OCI-LY7 (cell line): ENCODE measurements around the gene AGK. TPM values are rescaled to one million over a fixed set of nuclear protein-coding genes. Genes with fewer than 3 reads are reported as not detected.

ENCODE experiments used
- BruUV-seq: library from RNA; stranded (reverse); fragments of 400-500 nt; replicated peaks from 2 replicates; lab custom pipeline; 2021; lab: Mats Ljungman, UMichigan
- CTCF ChIA-PET: fragments of 300-600 bp; sonication (Branson Sonifier 250); formaldehyde crosslinking; loops from one replicate; lab custom pipeline; 2022; ENCODE audit warnings: antibody characterized with exemption; ENCODE audit not compliant: unreplicated experiment; lab: Charles Lee
- POLR2A ChIA-PET: fragments of 300-600 bp; sonication (Branson Sonifier 250); formaldehyde crosslinking; loops from one replicate; lab custom pipeline; 2022; ENCODE audit warnings: antibody characterized with exemption; lab: Charles Lee
- DNase-seq: peaks from one replicate; pipeline ENCODE4 v3.0.0-alpha.2; 2015; ENCODE audit warnings: low spot score
- H2AFZ ChIP-seq: fragments of 200-600 bp; sonication (generic), shearing (Covaris generic); 2 replicates; pipeline ENCODE4 v1.6.1; 2014; ENCODE audit warnings: mild to moderate bottlenecking, antibody characterized with exemption, low read length, moderate library complexity
- H3K27ac ChIP-seq: fragments of 200-600 bp; sonication (generic); 2 replicates; pipeline ENCODE4 v1.5.1; 2014; ENCODE audit warnings: mixed run types, low read depth, mild to moderate bottlenecking, moderate library complexity, low read length, inconsistent platforms; ENCODE audit not compliant: poor library complexity, severe bottlenecking
- H3K36me3 ChIP-seq: fragments of 200-600 bp; sonication (generic); 2 replicates; pipeline ENCODE4 v1.6.1; 2014; ENCODE audit warnings: mild to moderate bottlenecking, antibody characterized with exemption, low read length, moderate library complexity, mixed read lengths; ENCODE audit not compliant: insufficient read depth
- H3K4me1 ChIP-seq: fragments of 200-600 bp; sonication (generic); 2 replicates; pipeline ENCODE4 v1.5.1; 2014; ENCODE audit warnings: mild to moderate bottlenecking, low read length; ENCODE audit not compliant: insufficient read depth, poor library complexity, severe bottlenecking
- H3K4me2 ChIP-seq: fragments of 200-600 bp; sonication (generic); 2 replicates; pipeline ENCODE4 v1.6.1; 2014; ENCODE audit warnings: mild to moderate bottlenecking, low read length
- H3K4me3 ChIP-seq: fragments of 200-600 bp; sonication (generic); 2 replicates; pipeline ENCODE4 v1.5.1; 2014; ENCODE audit warnings: mild to moderate bottlenecking, low read depth, low read length; ENCODE audit not compliant: poor library complexity, severe bottlenecking
- H3K79me2 ChIP-seq: fragments of 200-600 bp; sonication (generic); 2 replicates; pipeline ENCODE4 v1.6.1; 2016; ENCODE audit warnings: low read depth, mild to moderate bottlenecking, low read length, moderate library complexity, mixed read lengths; ENCODE audit not compliant: insufficient read depth
- H3K9me2 ChIP-seq: fragments of 200-600 bp; sonication (generic); 2 replicates; pipeline ENCODE4 v1.6.1; 2016; ENCODE audit warnings: mild to moderate bottlenecking, low read length, mixed read lengths; ENCODE audit not compliant: insufficient read depth
- H3K9me3 ChIP-seq: fragments of 200-600 bp; sonication (generic); 2 replicates; pipeline ENCODE4 v1.6.1; 2014; ENCODE audit warnings: mild to moderate bottlenecking, mixed run types, low read length, mixed read lengths
- H4K20me1 ChIP-seq: fragments of 200-600 bp; sonication (generic); 2 replicates; pipeline ENCODE4 v1.6.1; 2014; ENCODE audit warnings: mild to moderate bottlenecking, antibody characterized with exemption, low read length, moderate library complexity, mixed read lengths; ENCODE audit not compliant: insufficient read depth
- CTCF ChIP-seq: fragments of 200-600 bp; sonication (generic); conservative IDR thresholded peaks from 2 replicates; pipeline ENCODE4 v1.5.1; 2014; ENCODE audit warnings: mild to moderate bottlenecking, antibody characterized with exemption, low read length, moderate library complexity, mixed read lengths
- EZH2phosphoT487 ChIP-seq: fragments of 200-600 bp; sonication (generic); IDR thresholded peaks from 2 replicates; pipeline ENCODE4 v1.6.1; 2018; ENCODE audit warnings: low read depth, borderline replicate concordance, mild to moderate bottlenecking, mixed run types, antibody characterized with exemption, low read length, moderate library complexity, mixed read lengths
- intact Hi-C: fragments of 100-400 bp; cut with micrococcal nuclease; formaldehyde crosslinking; loops from one replicate; pipeline ENCODE4 v1.10.0; 2022; ENCODE audit not compliant: unreplicated experiment
- total RNA-seq, 2 experiments: library from RNA; depleted of rRNA in 1 of 2; stranded (reverse); fragments of >200 nt in 1 of 2; shearing (Covaris generic) in 1 of 2; gene quantifications; 2 replicates each; pipeline ENCODE4 v1.2.3, GENCODE V29; 2014 to 2022

Gene AGK
- total RNA-seq, 2 experiments from 2014 or later = 31.2 to 33.6 TPM

DNA sequence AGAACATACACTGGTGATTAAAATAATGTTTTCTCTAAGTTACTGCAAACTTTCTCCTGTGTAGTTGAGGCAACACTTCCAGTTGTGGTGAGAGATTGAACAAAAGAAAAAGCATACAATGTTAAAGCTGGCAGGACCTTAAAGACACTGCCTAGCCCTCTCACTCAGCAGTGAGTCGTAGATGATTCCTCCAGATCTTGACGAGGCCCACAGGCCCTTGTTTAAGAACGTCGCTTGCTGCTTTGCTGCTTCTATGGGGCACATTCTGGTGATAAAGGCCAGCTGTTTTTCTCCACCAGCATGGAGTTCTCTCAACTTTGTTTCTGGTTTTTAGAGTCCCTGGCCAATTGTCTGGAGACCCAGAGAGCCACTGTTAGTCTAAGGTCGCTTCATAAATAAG lies 153.5 kb downstream of the AGK start:
- Histone ChIP-seq H3K36me3 (no peaks in the 10 kb centered on the region), H3K27ac (no peak overlapping the region), H3K4me3 (no peak overlapping the region), H3K4me1 (peaks cover 9% of the 10 kb centered on the region), H3K9me2 (no peaks in the 10 kb centered on the region), H3K9me3 (no peaks in the 10 kb centered on the region), H3K79me2 (no peaks in the 10 kb centered on the region), H4K20me1 (no peaks in the 10 kb centered on the region), H3K4me2 (no peak overlapping the region), H2AFZ (no peak overlapping the region)
- no TSS peak for BruUV-seq
- intact Hi-C loops = no loop called here
- ChIA-PET CTCF (no interaction called here), POLR2A (interaction anchor here (1.0 to 1.5 kb wide), 2 partner anchors 9 to 18 kb away, joined by 3 to 4 read pairs; no protein-coding TSS in a partner anchor)
- TF ChIP-seq EZH2phosphoT487 (no peak), CTCF (no peak)
- no peak for DNase-seq

Other genes with a start within 250 kb of the AGK start
- 3.8 and 4.9 TPM in 2 replicates for gene DENND11, start 150.8 kb downstream of the AGK start, total RNA-seq (2014; rRNA removed; shearing (Covaris generic))
- gene DENND11, start 150.8 kb downstream of the AGK start, total RNA-seq (2022) = 9.7 and 9.9 TPM in 2 replicates
- not detected in 2 replicates for gene WEE2, start 156.9 kb downstream of the AGK start, total RNA-seq (2014; rRNA removed; shearing (Covaris generic))
- not detected in 2 replicates for gene WEE2, start 156.9 kb downstream of the AGK start, total RNA-seq (2022)
- 177 and 235 TPM in 2 replicates for gene SSBP1, start 186.9 kb downstream of the AGK start, total RNA-seq (2014; rRNA removed; shearing (Covaris generic))
- gene SSBP1, start 186.9 kb downstream of the AGK start, total RNA-seq (2022) = 157 and 178 TPM in 2 replicates
- 2.5 and 3.8 TPM in 2 replicates for gene TAS2R3, start 212.7 kb downstream of the AGK start, total RNA-seq (2014; rRNA removed; shearing (Covaris generic))
- gene TAS2R3, start 212.7 kb downstream of the AGK start, total RNA-seq (2022) = 1.5 and 2.4 TPM in 2 replicates
- 1.6 and 2.4 TPM in 2 replicates for gene TAS2R4, start 225.3 kb downstream of the AGK start, total RNA-seq (2014; rRNA removed; shearing (Covaris generic))
- gene TAS2R4, start 225.3 kb downstream of the AGK start, total RNA-seq (2022) = 1.2 and 1.8 TPM in 2 replicates
- gene TAS2R5, start 238.8 kb downstream of the AGK start, total RNA-seq (2014; rRNA removed; shearing (Covaris generic)) = 1.6 and 2.2 TPM in 2 replicates
- gene TAS2R5, start 238.8 kb downstream of the AGK start, total RNA-seq (2022) = 1.3 and 1.8 TPM in 2 replicates